A549 (cell line): ENCODE data around the gene PARVB. TPM values are rescaled to one million over a fixed set of nuclear protein-coding genes. Genes with fewer than 3 reads are reported as not detected.

ENCODE experiments used
- ATAC-seq, 2 experiments: fragments of 200-7000 bp in 1 of 2; fragments of >200 bp in 1 of 2; cut with Nextera tagmentation in 1 of 2; cut with Tn5 transposase in 1 of 2; 3 replicates each; pipeline versions ENCODE4 v1.8.0 to v1.9.1; 2018 to 2020; ENCODE audit warnings: mild to moderate bottlenecking in 1 of 2, moderate library complexity in 1 of 2
- CTCF ChIA-PET: fragments of 300-600 bp; sonication (Branson Sonifier 250); formaldehyde crosslinking; extraction: SDS; loops from one replicate; lab custom pipeline; 2021; ENCODE audit warnings: antibody characterized with exemption, inconsistent platforms; lab: Yijun Ruan, JAX
- POLR2A ChIA-PET: fragments of 350-600 bp; formaldehyde crosslinking; extraction: SDS; loops from one replicate; lab custom pipeline; 2021; ENCODE audit warnings: antibody characterized with exemption, inconsistent platforms; lab: Yijun Ruan, JAX
- DNase-seq, 2 experiments: peaks; one replicate each; pipeline versions ENCODE4 v3.0.0 to v3.0.0-alpha.2; 2011 to 2016; ENCODE audit warnings: low read depth in 1 of 2, low spot score in 1 of 2
- FAIRE-seq: peaks from 2 replicates; lab custom pipeline; 2011; peaks lifted over from hg19 to GRCh38; lab: Jason Lieb, UNC
- H3K27ac ChIP-seq, 2 experiments: fragments of >200 bp; sonication (Bioruptor Twin); formaldehyde crosslinking; 3 replicates each; pipeline ENCODE4 v1.5.1; 2016 to 2017
- H3K4me1 ChIP-seq: fragments of >200 bp; sonication (Bioruptor Twin); formaldehyde crosslinking; 3 replicates; pipeline ENCODE4 v1.6.1; 2016
- H3K4me2 ChIP-seq: fragments of >200 bp; sonication (Bioruptor Twin); formaldehyde crosslinking; 3 replicates; pipeline ENCODE4 v1.6.1; 2016
- H3K4me3 ChIP-seq: fragments of >200 bp; sonication (Bioruptor Twin); formaldehyde crosslinking; 3 replicates; pipeline ENCODE4 v1.5.1; 2016
- H3K9me3 ChIP-seq: fragments of >200 bp; sonication (Bioruptor Twin); formaldehyde crosslinking; 3 replicates; pipeline ENCODE4 v1.6.1; 2016
- CBX2 ChIP-seq: fragments of 200-600 bp; sonication (generic); IDR thresholded peaks from 2 replicates; pipeline ENCODE4 v1.6.1; 2016; ENCODE audit warnings: low read depth, mild to moderate bottlenecking, borderline replicate concordance
- CHD2 ChIP-seq: fragments of 150-350 bp; IDR thresholded peaks from 2 replicates; pipeline ENCODE4 v1.6.1; 2014; ENCODE audit warnings: low read length; ENCODE audit not compliant: partially characterized antibody
- ESRRA ChIP-seq: fragments of 150-350 bp; IDR thresholded peaks from 2 replicates; pipeline ENCODE4 v1.6.1; 2014; ENCODE audit warnings: mild to moderate bottlenecking, low read length, borderline replicate concordance
- HOXB13 ChIP-seq: fragments of 250-450 bp; sonication (Bioruptor Pico); IDR thresholded peaks from 2 replicates; pipeline ENCODE4 v1.5.0; 2020; ENCODE audit warnings: low read depth, mild to moderate bottlenecking, moderate library complexity
- MAZ ChIP-seq: fragments of 150-350 bp; IDR thresholded peaks from 2 replicates; pipeline ENCODE4 v1.6.1; 2014; ENCODE audit warnings: antibody characterized with exemption, low read depth, low read length, borderline replicate concordance
- MYC ChIP-seq: IDR thresholded peaks from 2 replicates; pipeline ENCODE4 v1.6.1; 2012; ENCODE audit warnings: mild to moderate bottlenecking, inconsistent platforms, low read length, improper control_type of control experiment, borderline replicate concordance
- NPAS2 ChIP-seq: fragments of 250-450 bp; sonication (Bioruptor Pico); IDR thresholded peaks from 2 replicates; pipeline ENCODE4 v1.8.0; 2022; ENCODE audit warnings: mild to moderate bottlenecking, moderate library complexity, borderline replicate concordance
- POLR2AphosphoS2 ChIP-seq: conservative IDR thresholded peaks from 2 replicates; pipeline ENCODE4 v1.6.1; 2012; ENCODE audit warnings: low read length, improper control_type of control experiment, inconsistent platforms
- RCOR1 ChIP-seq: fragments of 150-350 bp; IDR thresholded peaks from 2 replicates; pipeline ENCODE4 v1.6.1; 2014; ENCODE audit warnings: antibody characterized with exemption, low read length, low read depth
- RFX5 ChIP-seq: fragments of 450-650 bp; IDR thresholded peaks from 2 replicates; pipeline ENCODE4 v1.7.1; 2014; ENCODE audit warnings: antibody characterized with exemption, mild to moderate bottlenecking, moderate library complexity
- TP53 ChIP-seq: fragments of 250-450 bp; sonication (Bioruptor Pico); IDR thresholded peaks from 2 replicates; pipeline ENCODE4 v1.5.0; 2021; ENCODE audit warnings: mild to moderate bottlenecking, moderate library complexity
- WGBS: methylation state at CpG from one replicate; pipeline ENCODE4 v1.1.6; 2017; ENCODE audit errors: missing lambda C conversion rate; 5-methylcytosine and 5-hydroxymethylcytosine counted together
- polyA plus RNA-seq, 4 experiments: library from polyadenylated mRNA; depleted of rRNA in 3 of 4; stranded (reverse); fragments of >200 nt; fragmentation: RNase III in 1 of 4; extraction: RNeasy Plus Mini Kit Qiagen cat#74134 plus additional on column Dnase treatment in 1 of 4; gene quantifications; 2 replicates in 3 of 4; 3 replicates in 1 of 4; pipeline ENCODE4 v1.2.3, GENCODE V29; 2011 to 2017
- TF ChIP-seq, protein P1 (sequence below): IDR thresholded peaks from 2 replicates; pipeline ENCODE4 v1.6.1; 2012
- TF ChIP-seq, protein P2 (sequence below): fragments of 200-600 bp; sonication (generic); IDR thresholded peaks from 2 replicates; pipeline ENCODE4 v1.6.1; 2016; ENCODE audit warnings: antibody characterized with exemption, mild to moderate bottlenecking, moderate library complexity
- TF ChIP-seq, protein P3 (sequence below): fragments of 250-450 bp; sonication (Bioruptor Pico); IDR thresholded peaks from 2 replicates; pipeline ENCODE4 v1.5.0; 2020; ENCODE audit warnings: low read depth, mild to moderate bottlenecking, moderate library complexity
- TF ChIP-seq, protein P4 (sequence below): fragments of >200 bp; sonication (Bioruptor Twin); formaldehyde crosslinking; IDR thresholded peaks from 2 replicates; pipeline ENCODE4 v1.6.1; 2016
- TF ChIP-seq, protein P5 (sequence below): fragments of >200 bp; sonication (Bioruptor Twin); formaldehyde crosslinking; IDR thresholded peaks from 3 replicates; pipeline ENCODE4 v1.5.1; 2016

Gene PARVB
- polyA plus RNA-seq, 2 of the 4 experiments (the other 2 are of a cell fraction) = 28.3 to 33.5 TPM

DNA sequence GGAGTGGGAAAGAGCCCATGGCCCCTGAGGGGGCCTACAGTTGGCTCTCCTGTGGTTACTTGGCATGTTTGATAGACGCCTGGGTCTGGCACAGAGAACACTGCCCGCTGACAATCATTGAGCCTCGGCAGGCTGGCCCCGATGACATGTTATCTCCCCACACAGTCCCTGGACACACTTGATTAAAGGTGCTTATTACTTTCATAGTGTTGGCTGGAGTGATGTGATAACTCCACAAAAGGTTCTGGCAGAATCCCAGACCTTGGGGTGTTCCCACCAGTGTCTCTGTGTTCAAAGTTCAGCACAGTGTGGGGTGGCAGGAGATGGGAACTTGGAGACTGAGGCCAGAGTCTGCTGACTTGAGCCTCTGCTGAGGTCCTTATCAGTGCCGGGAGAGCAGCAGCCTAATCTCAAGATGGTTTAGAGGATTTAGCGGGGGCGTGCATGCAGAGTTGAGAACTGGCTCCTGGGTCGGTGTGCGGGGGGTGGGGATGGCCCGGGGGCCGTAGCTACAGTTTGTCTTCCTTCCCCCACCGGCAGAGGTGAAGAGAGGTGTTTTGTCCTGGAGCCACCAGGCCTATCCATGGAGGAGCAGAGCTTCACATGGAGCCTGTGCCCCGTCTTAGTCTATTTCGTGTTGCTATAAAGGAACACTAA lies 22.5 kb downstream of the PARVB start:
- CTCF ChIA-PET = interaction anchor here (0.7 to 1.9 kb wide), 2 partner anchors 39 to 54 kb away, joined by 3 to 6 read pairs; no protein-coding TSS in a partner anchor
- no peaks in the 10 kb centered on the region for H3K4me1 ChIP-seq
- POLR2A ChIA-PET = no interaction called here
- no peaks in the 10 kb centered on the region for H3K9me3 ChIP-seq
- no peak for ATAC-seq
- TF ChIP-seq CBX2 (no peak), TP53 (CRISPR knock-in tag) (no peak), CHD2 (no peak), RCOR1 (no peak), MYC (no peak), POLR2AphosphoS2 (no peak), ESRRA (no peak), MAZ (no peak), NPAS2 (no peak)
- TF ChIP-seq, protein P1, sequence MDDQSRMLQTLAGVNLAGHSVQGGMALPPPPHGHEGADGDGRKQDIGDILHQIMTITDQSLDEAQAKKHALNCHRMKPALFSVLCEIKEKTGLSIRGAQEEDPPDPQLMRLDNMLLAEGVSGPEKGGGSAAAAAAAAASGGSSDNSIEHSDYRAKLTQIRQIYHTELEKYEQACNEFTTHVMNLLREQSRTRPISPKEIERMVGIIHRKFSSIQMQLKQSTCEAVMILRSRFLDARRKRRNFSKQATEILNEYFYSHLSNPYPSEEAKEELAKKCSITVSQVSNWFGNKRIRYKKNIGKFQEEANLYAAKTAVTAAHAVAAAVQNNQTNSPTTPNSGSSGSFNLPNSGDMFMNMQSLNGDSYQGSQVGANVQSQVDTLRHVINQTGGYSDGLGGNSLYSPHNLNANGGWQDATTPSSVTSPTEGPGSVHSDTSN = no peak
- TF ChIP-seq, protein P2, sequence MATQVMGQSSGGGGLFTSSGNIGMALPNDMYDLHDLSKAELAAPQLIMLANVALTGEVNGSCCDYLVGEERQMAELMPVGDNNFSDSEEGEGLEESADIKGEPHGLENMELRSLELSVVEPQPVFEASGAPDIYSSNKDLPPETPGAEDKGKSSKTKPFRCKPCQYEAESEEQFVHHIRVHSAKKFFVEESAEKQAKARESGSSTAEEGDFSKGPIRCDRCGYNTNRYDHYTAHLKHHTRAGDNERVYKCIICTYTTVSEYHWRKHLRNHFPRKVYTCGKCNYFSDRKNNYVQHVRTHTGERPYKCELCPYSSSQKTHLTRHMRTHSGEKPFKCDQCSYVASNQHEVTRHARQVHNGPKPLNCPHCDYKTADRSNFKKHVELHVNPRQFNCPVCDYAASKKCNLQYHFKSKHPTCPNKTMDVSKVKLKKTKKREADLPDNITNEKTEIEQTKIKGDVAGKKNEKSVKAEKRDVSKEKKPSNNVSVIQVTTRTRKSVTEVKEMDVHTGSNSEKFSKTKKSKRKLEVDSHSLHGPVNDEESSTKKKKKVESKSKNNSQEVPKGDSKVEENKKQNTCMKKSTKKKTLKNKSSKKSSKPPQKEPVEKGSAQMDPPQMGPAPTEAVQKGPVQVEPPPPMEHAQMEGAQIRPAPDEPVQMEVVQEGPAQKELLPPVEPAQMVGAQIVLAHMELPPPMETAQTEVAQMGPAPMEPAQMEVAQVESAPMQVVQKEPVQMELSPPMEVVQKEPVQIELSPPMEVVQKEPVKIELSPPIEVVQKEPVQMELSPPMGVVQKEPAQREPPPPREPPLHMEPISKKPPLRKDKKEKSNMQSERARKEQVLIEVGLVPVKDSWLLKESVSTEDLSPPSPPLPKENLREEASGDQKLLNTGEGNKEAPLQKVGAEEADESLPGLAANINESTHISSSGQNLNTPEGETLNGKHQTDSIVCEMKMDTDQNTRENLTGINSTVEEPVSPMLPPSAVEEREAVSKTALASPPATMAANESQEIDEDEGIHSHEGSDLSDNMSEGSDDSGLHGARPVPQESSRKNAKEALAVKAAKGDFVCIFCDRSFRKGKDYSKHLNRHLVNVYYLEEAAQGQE = no peak
- TF ChIP-seq, protein P3, sequence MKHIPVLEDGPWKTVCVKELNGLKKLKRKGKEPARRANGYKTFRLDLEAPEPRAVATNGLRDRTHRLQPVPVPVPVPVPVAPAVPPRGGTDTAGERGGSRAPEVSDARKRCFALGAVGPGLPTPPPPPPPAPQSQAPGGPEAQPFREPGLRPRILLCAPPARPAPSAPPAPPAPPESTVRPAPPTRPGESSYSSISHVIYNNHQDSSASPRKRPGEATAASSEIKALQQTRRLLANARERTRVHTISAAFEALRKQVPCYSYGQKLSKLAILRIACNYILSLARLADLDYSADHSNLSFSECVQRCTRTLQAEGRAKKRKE (CRISPR knock-in tag) = no peak
- no peak overlapping the region for H3K27ac ChIP-seq
- no peak for FAIRE-seq
- 96% methylated on average over 4 of the region's 14 CpGs for WGBS
- no peak for DNase-seq
- H3K4me3 ChIP-seq = no peak overlapping the region
- H3K4me2 ChIP-seq = no peak overlapping the region

DNA sequence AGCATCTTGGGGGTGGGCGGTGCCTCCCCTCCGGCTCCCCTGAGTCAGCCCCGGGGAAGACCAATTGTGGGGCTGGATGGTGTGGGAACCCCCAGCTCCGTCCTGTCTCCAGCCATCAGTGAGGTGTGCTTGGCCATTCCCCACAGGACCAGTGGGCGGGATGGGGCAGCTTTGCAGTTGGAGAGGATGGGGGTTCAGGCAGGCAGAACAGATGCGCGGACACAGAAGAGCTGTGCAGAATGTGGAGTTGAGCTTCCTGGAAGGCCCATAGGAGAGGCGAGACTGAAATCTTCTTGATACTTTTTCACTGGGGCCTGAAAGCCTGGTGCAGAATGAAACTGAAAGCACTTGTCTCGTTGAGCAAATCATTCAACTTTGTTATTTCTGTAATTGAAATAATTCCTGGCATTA lies 23.8 kb downstream of the PARVB start:
- CTCF ChIA-PET = interaction anchor here (1.9 to 2.2 kb wide), 2 partner anchors 33 to 55 kb away, joined by 5 to 6 read pairs; no protein-coding TSS in a partner anchor
- ATAC-seq (no peak), FAIRE-seq (no peak), DNase-seq (no peak)
- Histone ChIP-seq H3K4me1 (no peaks in the 10 kb centered on the region), H3K4me2 (no peak overlapping the region), H3K4me3 (no peak overlapping the region), H3K9me3 (no peaks in the 10 kb centered on the region), H3K27ac (no peak overlapping the region)
- POLR2A ChIA-PET = no interaction called here
- 93% methylated on average over 9 of the region's 9 CpGs for WGBS
- TF ChIP-seq, protein P4, sequence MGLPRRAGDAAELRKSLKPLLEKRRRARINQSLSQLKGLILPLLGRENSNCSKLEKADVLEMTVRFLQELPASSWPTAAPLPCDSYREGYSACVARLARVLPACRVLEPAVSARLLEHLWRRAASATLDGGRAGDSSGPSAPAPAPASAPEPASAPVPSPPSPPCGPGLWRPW = no peak
- TF ChIP-seq HOXB13 (CRISPR knock-in tag) = no peak
- TF ChIP-seq RCOR1 = no peak
- TF ChIP-seq CBX2 = no peak
- TF ChIP-seq, protein P5, sequence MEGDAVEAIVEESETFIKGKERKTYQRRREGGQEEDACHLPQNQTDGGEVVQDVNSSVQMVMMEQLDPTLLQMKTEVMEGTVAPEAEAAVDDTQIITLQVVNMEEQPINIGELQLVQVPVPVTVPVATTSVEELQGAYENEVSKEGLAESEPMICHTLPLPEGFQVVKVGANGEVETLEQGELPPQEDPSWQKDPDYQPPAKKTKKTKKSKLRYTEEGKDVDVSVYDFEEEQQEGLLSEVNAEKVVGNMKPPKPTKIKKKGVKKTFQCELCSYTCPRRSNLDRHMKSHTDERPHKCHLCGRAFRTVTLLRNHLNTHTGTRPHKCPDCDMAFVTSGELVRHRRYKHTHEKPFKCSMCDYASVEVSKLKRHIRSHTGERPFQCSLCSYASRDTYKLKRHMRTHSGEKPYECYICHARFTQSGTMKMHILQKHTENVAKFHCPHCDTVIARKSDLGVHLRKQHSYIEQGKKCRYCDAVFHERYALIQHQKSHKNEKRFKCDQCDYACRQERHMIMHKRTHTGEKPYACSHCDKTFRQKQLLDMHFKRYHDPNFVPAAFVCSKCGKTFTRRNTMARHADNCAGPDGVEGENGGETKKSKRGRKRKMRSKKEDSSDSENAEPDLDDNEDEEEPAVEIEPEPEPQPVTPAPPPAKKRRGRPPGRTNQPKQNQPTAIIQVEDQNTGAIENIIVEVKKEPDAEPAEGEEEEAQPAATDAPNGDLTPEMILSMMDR = no peak
- TF ChIP-seq RFX5 = no peak
